Hepatic stellate cell (primary cell): ENCODE data around the gene DTX2.
"Not testable (repeated sequence)": the region's sequence is repeated elsewhere in the genome, so short reads cannot be mapped to it uniquely, and the experiment has no call there.

ENCODE experiments used
- DNase-seq: peaks from one replicate; pipeline ENCODE4 v3.0.0; 2011; ENCODE audit warnings: low spot score

DTX2 gene

GRCh38 chr7:76443846-76444245 is 17.7 kb upstream of the DTX2 start:
- DNase-seq: not testable (repeated sequence)

GRCh38 chr7:76445577-76446008 is 15.9 kb upstream of the DTX2 start:
- DNase-seq: not testable (repeated sequence)

GRCh38 chr7:76457017-76457416 is 4.5 kb upstream of the DTX2 start:
- DNase-seq: not testable (repeated sequence)

GRCh38 chr7:76458504-76458903 is 3.0 kb upstream of the DTX2 start:
- not testable (repeated sequence) for DNase-seq

GRCh38 chr7:76460767-76461166 is 742 bp upstream of the DTX2 start:
- not testable (repeated sequence) for DNase-seq

- DNase-seq: not testable (repeated sequence)
Observed at GRCh38 chr7:76462271-76462882, 868 bp downstream of the DTX2 start.

GRCh38 chr7:76464959-76465358 is 3.5 kb downstream of the DTX2 start:
- not testable (repeated sequence) for DNase-seq

- DNase-seq: not testable (repeated sequence)
Observed at GRCh38 chr7:76465950-76466349, 4.4 kb downstream of the DTX2 start.

GRCh38 chr7:76467743-76468404 is 6.4 kb downstream of the DTX2 start:
- DNase-seq: not testable (repeated sequence)

GRCh38 chr7:76471556-76472221 is 10.2 kb downstream of the DTX2 start:
- not testable (repeated sequence) for DNase-seq

GRCh38 chr7:76473097-76473496 is 11.6 kb downstream of the DTX2 start:
- not testable (repeated sequence) for DNase-seq

GRCh38 chr7:76476280-76476679 is 14.8 kb downstream of the DTX2 start:
- not testable (repeated sequence) for DNase-seq

GRCh38 chr7:76476742-76477474 is 15.4 kb downstream of the DTX2 start:
- DNase-seq: not testable (repeated sequence)

- not testable (repeated sequence) for DNase-seq
Observed at GRCh38 chr7:76479628-76480027, 18.1 kb downstream of the DTX2 start.

GRCh38 chr7:76480403-76481253 is 19.1 kb downstream of the DTX2 start:
- not testable (repeated sequence) for DNase-seq

- not testable (repeated sequence) for DNase-seq
Observed at GRCh38 chr7:76482660-76483059, 21.2 kb downstream of the DTX2 start.

GRCh38 chr7:76483081-76483480 is 21.6 kb downstream of the DTX2 start:
- DNase-seq: not testable (repeated sequence)

- DNase-seq: not testable (repeated sequence)
Observed at GRCh38 chr7:76484456-76484855, 22.9 kb downstream of the DTX2 start.

- DNase-seq: not testable (repeated sequence)
Observed at GRCh38 chr7:76485822-76486610, 24.5 kb downstream of the DTX2 start.

GRCh38 chr7:76486618-76487017 is 25.1 kb downstream of the DTX2 start:
- DNase-seq: not testable (repeated sequence)
